ENCODE results near the gene KCTD12.

KCTD12 gene

GRCh38 chr13:76883236-76883635, 3.0 kb downstream of the KCTD12 start:
- no peak for DNase-seq (ENCODE audit: low read depth)
- TF ChIP-seq, protein P1, sequence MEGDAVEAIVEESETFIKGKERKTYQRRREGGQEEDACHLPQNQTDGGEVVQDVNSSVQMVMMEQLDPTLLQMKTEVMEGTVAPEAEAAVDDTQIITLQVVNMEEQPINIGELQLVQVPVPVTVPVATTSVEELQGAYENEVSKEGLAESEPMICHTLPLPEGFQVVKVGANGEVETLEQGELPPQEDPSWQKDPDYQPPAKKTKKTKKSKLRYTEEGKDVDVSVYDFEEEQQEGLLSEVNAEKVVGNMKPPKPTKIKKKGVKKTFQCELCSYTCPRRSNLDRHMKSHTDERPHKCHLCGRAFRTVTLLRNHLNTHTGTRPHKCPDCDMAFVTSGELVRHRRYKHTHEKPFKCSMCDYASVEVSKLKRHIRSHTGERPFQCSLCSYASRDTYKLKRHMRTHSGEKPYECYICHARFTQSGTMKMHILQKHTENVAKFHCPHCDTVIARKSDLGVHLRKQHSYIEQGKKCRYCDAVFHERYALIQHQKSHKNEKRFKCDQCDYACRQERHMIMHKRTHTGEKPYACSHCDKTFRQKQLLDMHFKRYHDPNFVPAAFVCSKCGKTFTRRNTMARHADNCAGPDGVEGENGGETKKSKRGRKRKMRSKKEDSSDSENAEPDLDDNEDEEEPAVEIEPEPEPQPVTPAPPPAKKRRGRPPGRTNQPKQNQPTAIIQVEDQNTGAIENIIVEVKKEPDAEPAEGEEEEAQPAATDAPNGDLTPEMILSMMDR (conservative IDR thresholded peaks at IDR 0.05; ENCODE audit: control insufficient read depth, insufficient read depth, low read depth, low read length) = no peak
- peak overlapping the region; percentile 74 for H3K4me3 ChIP-seq (ENCODE audit: control insufficient read depth, low read depth, low read length)

- TF ChIP-seq, protein P1 (conservative IDR thresholded peaks at IDR 0.05; ENCODE audit: control insufficient read depth, insufficient read depth, low read depth, low read length) = no peak
- peak overlapping the region; percentile 74 for H3K4me3 ChIP-seq (ENCODE audit: control insufficient read depth, low read depth, low read length)
- DNase-seq (ENCODE audit: low read depth) = peak; percentile 87
Measured at GRCh38 chr13:76882431-76882830, 3.8 kb downstream of the KCTD12 start.

GRCh38 chr13:76879883-76880270, 6.3 kb downstream of the KCTD12 start:
- DNase-seq (ENCODE audit: low read depth) = no peak
- TF ChIP-seq, protein P1 (conservative IDR thresholded peaks at IDR 0.05; ENCODE audit: control insufficient read depth, insufficient read depth, low read depth, low read length) = no peak
- no peak overlapping the region for H3K4me3 ChIP-seq (ENCODE audit: control insufficient read depth, low read depth, low read length)

DNA sequence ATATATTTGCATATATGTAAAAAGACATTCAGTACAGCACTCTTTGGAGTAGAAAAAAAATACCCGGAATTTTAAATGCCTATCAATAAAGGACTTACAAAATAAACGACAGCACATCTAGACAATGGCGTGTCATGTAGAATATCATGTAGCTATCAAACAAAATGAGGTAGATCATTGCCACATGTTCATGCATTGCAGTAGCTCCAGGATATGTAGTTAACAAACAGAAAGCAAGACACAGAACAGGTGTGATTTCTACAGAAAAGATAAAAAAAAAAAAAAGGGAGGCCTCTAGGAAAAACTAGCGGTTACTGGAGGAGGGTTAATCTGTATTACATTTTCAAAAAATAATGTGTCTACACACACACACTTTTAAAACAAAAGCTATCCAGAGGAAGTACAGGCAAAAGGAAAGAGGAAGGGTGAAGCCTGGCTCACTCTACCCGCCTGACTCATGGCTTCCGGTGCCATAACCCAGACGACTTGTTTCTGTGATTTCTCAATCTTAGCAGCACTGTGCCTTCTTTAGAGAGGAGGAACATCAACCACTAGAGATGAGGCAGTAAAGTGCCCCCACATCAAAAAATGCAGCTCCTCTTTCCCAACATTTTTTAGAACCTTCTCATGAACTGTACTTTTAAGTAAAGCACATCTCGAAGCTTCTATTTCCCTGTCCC, 6.9 kb downstream of the KCTD12 start:
- no peak overlapping the region for H3K4me3 ChIP-seq (ENCODE audit: control insufficient read depth, low read depth, low read length)
- TF ChIP-seq, protein P1 (conservative IDR thresholded peaks at IDR 0.05; ENCODE audit: control insufficient read depth, insufficient read depth, low read depth, low read length) = no peak
- DNase-seq (ENCODE audit: low read depth) = peak; percentile 86

DNA sequence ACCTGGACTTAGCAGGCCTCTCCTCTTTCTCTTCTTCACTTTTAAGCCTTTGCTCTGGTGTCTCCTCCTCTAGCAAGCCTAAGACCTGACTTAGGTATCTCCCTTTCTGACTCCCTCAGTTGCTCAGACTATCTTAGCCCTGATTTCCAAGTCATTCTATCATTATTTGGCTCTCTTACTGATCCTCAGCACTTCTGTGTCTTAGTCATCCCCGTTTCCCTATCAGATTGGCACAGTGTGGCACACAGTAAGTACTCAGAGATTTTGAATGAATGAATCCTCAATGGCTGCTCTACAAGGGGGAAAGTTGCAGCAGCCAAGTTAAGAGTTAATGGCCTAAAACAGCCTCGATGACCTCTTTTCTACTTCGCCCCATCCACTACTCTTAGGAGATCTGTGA, 8.2 kb downstream of the KCTD12 start:
- no peak for DNase-seq (ENCODE audit: low read depth)
- no peak overlapping the region for H3K4me3 ChIP-seq (ENCODE audit: control insufficient read depth, low read depth, low read length)
- TF ChIP-seq, protein P1 (conservative IDR thresholded peaks at IDR 0.05; ENCODE audit: control insufficient read depth, insufficient read depth, low read depth, low read length) = no peak

- DNase-seq (ENCODE audit: low read depth) = no peak
- TF ChIP-seq, protein P1 (conservative IDR thresholded peaks at IDR 0.05; ENCODE audit: control insufficient read depth, insufficient read depth, low read depth, low read length) = no peak
- no peak overlapping the region for H3K4me3 ChIP-seq (ENCODE audit: control insufficient read depth, low read depth, low read length)
Measured at GRCh38 chr13:76875271-76875815, 10.9 kb downstream of the KCTD12 start.
